Lower leg skin (tissue), 4 donors: Measurements from ENCODE around the gene SORT1. TPM values are rescaled to one million over a fixed set of nuclear protein-coding genes. Genes with fewer than 3 reads are reported as not detected.

ENCODE experiments used
- DNase-seq, 2 donors: peaks; one replicate each; pipeline ENCODE4 v3.0.0-alpha.2; 2019; ENCODE audit warnings: low spot score in 2 of 2
- H3K4me3 ChIP-seq: fragments of 200-600 bp; sonication (generic); 2 replicates; pipeline ENCODE4 v1.5.1; 2017; ENCODE audit warnings: mild to moderate bottlenecking, low read depth; ENCODE audit not compliant: poor library complexity, severe bottlenecking
- CTCF ChIP-seq, 3 donors: fragments of 450-650 bp; IDR thresholded peaks; one replicate each; pipeline ENCODE4 v1.5.1; 2016; ENCODE audit warnings: antibody characterized with exemption in 3 of 3, mild to moderate bottlenecking in 3 of 3, moderate library complexity in 2 of 3
- POLR2A ChIP-seq, 2 donors: fragments of 450-650 bp; IDR thresholded peaks; one replicate each; pipeline ENCODE4 v1.6.1; 2016 to 2017; ENCODE audit warnings: antibody characterized with exemption in 2 of 2, mild to moderate bottlenecking in 1 of 2, moderate library complexity in 1 of 2
- WGBS, 2 donors: methylation state at CpG; one replicate each; pipeline ENCODE4 v1.1.5; 2018; 5-methylcytosine and 5-hydroxymethylcytosine counted together
- intact Hi-C: fragments of 100-400 bp; cut with DNase I; formaldehyde crosslinking; loops from one replicate; pipeline ENCODE4 v1.15.0; 2023; ENCODE audit warnings: low total_unique reads
- total RNA-seq, 4 donors: library from RNA; depleted of rRNA; stranded (reverse); fragments of >200 nt; gene quantifications; one replicate each; pipeline ENCODE4 v1.1.0, GENCODE V29; 2016

The SORT1 gene
- total RNA-seq, 4 donors from 2014 or later: 29.8 to 53.1 (median 39.5) TPM

DNA sequence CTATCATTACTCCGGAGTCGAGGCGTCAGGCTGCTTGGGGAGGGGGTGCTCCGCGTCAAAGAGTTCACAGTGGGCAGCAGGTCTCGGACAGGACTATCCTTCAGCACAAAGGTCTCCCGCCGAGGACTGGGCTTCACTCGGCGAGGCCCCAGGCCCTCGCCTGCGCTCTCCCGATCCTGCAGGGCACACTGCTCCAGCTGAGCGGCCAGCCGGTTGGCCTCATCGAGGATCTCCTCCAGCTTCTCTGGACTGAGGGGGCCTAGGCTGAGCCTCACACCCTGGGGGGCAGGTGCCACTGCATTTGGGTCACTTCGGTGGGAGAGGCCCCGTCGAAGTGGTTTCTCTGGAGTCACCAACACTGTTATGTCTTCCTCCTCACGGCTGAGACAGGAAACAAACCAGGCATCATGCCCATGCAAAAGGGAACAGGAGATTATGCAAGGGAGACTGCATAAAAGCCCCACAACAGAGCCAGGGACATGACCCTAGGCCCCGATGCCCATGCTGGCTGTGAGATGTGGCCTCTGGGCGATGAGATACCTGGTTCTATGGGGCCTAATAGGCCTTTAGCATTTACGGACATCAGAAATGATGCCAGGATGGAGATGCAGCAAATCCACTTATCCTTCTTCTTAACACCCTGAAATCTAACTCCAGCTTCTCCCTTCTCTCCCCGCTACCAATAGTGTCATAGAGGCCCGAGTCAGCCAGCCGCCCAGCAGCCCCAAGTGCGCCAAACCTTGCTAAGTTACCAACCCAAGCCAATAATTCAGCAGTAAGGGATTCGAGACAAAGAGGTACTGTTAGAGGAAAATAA, 115.8 kb downstream of the SORT1 start:
- H3K4me3 ChIP-seq: no peak overlapping the region
- intact Hi-C loops: no loop called here
- no peak for DNase-seq
- no peak for TF ChIP-seq CTCF (IDR thresholded peaks at IDR 0.05)
- TF ChIP-seq POLR2A (IDR thresholded peaks at IDR 0.05): no peak
- WGBS, 2 donors: 65 to 67% methylated on average over 25 to 28 of the region's 28 CpGs

DNA sequence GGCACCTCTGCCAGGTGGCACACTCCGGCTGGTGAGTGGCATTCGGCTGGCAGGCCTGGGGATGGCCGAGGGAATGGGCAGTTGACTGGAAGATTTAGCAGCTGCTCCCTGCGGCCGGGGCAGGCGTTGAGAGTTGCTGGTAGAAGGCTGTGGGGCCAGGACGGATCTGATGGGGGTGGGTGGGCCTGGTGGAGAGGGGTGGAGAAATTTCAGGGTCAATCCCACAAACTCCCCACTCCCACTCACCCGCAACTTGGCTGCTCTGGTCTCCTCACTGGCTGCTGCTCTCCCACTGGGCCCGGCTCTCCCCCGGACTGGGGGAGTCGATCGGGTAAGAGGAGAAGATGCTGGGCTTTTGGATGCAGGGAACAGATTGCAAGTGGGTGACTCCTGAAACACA, 116.9 kb downstream of the SORT1 start:
- no peak for DNase-seq
- TF ChIP-seq POLR2A (IDR thresholded peaks at IDR 0.05): no peak
- no peak for TF ChIP-seq CTCF (IDR thresholded peaks at IDR 0.05)
- intact Hi-C loops: no loop called here
- H3K4me3 ChIP-seq: no peak overlapping the region
- 95 to 97% methylated on average over 12 of the region's 12 CpGs for WGBS, 2 donors

DNA sequence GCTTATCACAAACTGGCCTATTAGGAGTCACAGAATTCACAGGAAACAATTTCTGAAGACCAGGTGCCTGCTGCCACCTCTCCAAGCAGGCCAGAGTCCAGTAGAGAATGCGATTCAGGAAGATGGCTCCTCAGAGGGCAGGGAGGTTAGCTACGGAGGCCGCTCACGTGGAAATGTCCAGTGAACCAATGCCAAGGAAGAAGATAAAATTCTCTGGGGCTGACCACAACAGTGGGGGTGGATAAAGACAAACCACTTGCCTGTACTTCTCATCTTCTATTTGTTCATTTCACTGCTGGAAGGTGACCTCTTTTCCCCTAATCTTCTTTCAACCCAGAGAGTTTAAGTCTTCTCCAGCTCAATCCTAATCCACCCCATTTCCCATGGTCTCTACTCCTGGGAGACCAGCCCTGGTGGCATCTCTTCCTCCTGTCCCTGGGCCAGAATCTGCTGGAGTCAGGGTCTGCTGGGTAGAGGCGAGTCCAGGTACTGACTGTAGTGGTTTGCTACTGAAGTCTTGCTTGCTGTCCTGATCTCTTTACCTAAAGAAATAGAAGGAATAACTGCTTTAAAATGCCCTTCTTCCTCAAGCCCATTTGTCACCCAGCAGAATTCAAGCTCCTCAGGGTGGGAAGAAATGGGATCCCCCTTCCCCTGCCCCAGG, 118.0 kb downstream of the SORT1 start:
- no peak for TF ChIP-seq CTCF (IDR thresholded peaks at IDR 0.05)
- no peak for DNase-seq
- H3K4me3 ChIP-seq: no peak overlapping the region
- WGBS, 2 donors: 85 to 89% methylated on average over 5 of the region's 5 CpGs
- intact Hi-C loops: loop anchor here (5.0 kb wide), 1 partner anchor 123 kb away; no protein-coding TSS in a partner anchor

DNA sequence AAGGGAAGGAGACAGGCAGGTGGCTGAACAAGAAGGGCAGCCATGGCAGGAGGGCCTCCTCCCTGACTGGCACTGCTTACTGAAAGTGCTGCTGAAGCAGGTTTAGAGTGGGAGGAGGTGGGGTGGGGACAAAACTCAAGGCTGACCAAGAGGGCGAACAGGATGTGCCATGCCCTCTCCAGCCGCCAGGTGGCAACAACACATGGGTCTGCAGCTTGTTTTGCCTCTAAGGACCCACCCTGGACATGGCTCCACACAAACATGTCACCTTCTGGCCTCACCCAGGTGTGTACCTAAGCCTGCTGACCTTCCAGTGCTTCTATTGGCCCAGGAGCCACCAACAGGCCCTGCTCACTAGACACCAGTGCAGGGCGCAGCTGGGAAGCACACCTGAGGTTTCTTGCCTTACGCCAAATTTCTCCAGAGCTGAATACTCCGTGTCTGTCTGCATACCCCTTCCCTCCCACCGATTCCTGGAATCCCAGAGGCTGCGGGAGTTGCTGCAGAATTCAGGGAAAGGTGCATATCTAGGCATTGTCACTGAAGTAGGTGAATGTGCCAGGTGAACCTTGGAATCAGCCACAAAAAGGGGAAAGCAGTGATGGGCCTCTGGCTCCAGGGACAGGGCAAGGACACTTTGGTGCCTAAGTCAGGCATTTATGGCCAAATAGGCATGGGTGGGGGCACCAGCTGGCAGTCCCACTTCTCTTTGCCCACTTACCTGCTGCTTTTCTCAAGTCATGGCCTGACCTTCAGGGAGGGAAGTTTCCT, 120.1 kb downstream of the SORT1 start:
- WGBS, 2 donors: 69 to 72% methylated on average over 7 of the region's 7 CpGs
- TF ChIP-seq POLR2A (IDR thresholded peaks at IDR 0.05): no peak
- TF ChIP-seq CTCF (IDR thresholded peaks at IDR 0.05): peak in 1 of 3 donors; percentile 76
- H3K4me3 ChIP-seq: no peak overlapping the region
- peak in 1 of 2 donors; percentile 72 for DNase-seq
- intact Hi-C loops: loop anchor here (5.0 kb wide), 1 partner anchor 125 kb away; no protein-coding TSS in a partner anchor

GRCh38 chr1:109275706-109276345, 121.9 kb downstream of the SORT1 start:
- WGBS, 2 donors: 62 to 63% methylated on average over 9 of the region's 9 CpGs
- TF ChIP-seq CTCF (IDR thresholded peaks at IDR 0.05) (no peak), POLR2A (IDR thresholded peaks at IDR 0.05) (no peak)
- H3K4me3 ChIP-seq: no peak overlapping the region
- no peak for DNase-seq
- intact Hi-C loops: loop anchor here (5.0 kb wide), 1 partner anchor 126 kb away; no protein-coding TSS in a partner anchor
